ENCODE data around the gene RXRB.

RXRB gene

GRCh38 chr6:33181141-33181540, 19.3 kb downstream of the RXRB start:
- H3K4me1 ChIP-seq (ENCODE audit: insufficient read depth, insufficient read length) = no peaks in the 10 kb centered on the region
- no peak overlapping the region for H3K9ac ChIP-seq (ENCODE audit: insufficient read length, low read depth)
- TF ChIP-seq YY1 (IDR thresholded peaks at IDR 0.05; ENCODE audit: insufficient read depth, insufficient read length) (no peak), ZNF274 (IDR thresholded peaks at IDR 0.05; ENCODE audit: low read depth, low read length) (no peak), SUZ12 (IDR thresholded peaks at IDR 0.05; ENCODE audit: extremely low read depth, insufficient read depth, insufficient read length) (no peak)

GRCh38 chr6:33178755-33179475, 21.6 kb downstream of the RXRB start:
- no peak overlapping the region for H3K4me3 ChIP-seq (ENCODE audit: insufficient read length, low read depth)
- H3K9ac ChIP-seq (ENCODE audit: insufficient read length, low read depth) = no peak overlapping the region
- H3K9me3 ChIP-seq (ENCODE audit: insufficient read depth, low read length) = no peaks in the 10 kb centered on the region
- DNase-seq (ENCODE audit: low read depth, low spot score) = no peak
- TF ChIP-seq SUZ12 (IDR thresholded peaks at IDR 0.05; ENCODE audit: extremely low read depth, insufficient read depth, insufficient read length) = no peak
- no peak for TF ChIP-seq ZNF274 (IDR thresholded peaks at IDR 0.05; ENCODE audit: low read depth, low read length)
- no peak for TF ChIP-seq YY1 (IDR thresholded peaks at IDR 0.05; ENCODE audit: insufficient read depth, insufficient read length)
- H3K4me1 ChIP-seq (ENCODE audit: insufficient read depth, insufficient read length) = no peaks in the 10 kb centered on the region
- no peaks in the 10 kb centered on the region for H3K27me3 ChIP-seq (ENCODE audit: insufficient read depth, insufficient read length)
- H3K36me3 ChIP-seq (ENCODE audit: insufficient read depth, insufficient read length, low read length) = no peaks in the 10 kb centered on the region

More at GRCh38 chr6:33181141-33181540, 19.3 kb downstream of the RXRB start:
- Histone ChIP-seq H3K4me3 (ENCODE audit: insufficient read length, low read depth) (no peak overlapping the region), H3K27me3 (ENCODE audit: insufficient read depth, insufficient read length) (no peaks in the 10 kb centered on the region), H3K36me3 (ENCODE audit: insufficient read depth, insufficient read length, low read length) (no peaks in the 10 kb centered on the region), H3K9me3 (ENCODE audit: insufficient read depth, low read length) (no peaks in the 10 kb centered on the region)
- no peak for DNase-seq (ENCODE audit: low read depth, low spot score)

- no peaks in the 10 kb centered on the region for H3K4me1 ChIP-seq (ENCODE audit: insufficient read depth, insufficient read length)
- no peak overlapping the region for H3K4me3 ChIP-seq (ENCODE audit: insufficient read length, low read depth)
- no peak for DNase-seq (ENCODE audit: low read depth, low spot score)
- no peak overlapping the region for H3K9ac ChIP-seq (ENCODE audit: insufficient read length, low read depth)
- no peak for TF ChIP-seq ZNF274 (IDR thresholded peaks at IDR 0.05; ENCODE audit: low read depth, low read length)
- no peak for TF ChIP-seq SUZ12 (IDR thresholded peaks at IDR 0.05; ENCODE audit: extremely low read depth, insufficient read depth, insufficient read length)
- no peak for TF ChIP-seq YY1 (IDR thresholded peaks at IDR 0.05; ENCODE audit: insufficient read depth, insufficient read length)
- H3K36me3 ChIP-seq (ENCODE audit: insufficient read depth, insufficient read length, low read length) = no peaks in the 10 kb centered on the region
- H3K27me3 ChIP-seq (ENCODE audit: insufficient read depth, insufficient read length) = no peaks in the 10 kb centered on the region
- H3K9me3 ChIP-seq (ENCODE audit: insufficient read depth, low read length) = no peaks in the 10 kb centered on the region
Measured at GRCh38 chr6:33177552-33178446, 22.7 kb downstream of the RXRB start.

- Histone ChIP-seq H3K4me3 (ENCODE audit: insufficient read length, low read depth) (no peak overlapping the region), H3K27me3 (ENCODE audit: insufficient read depth, insufficient read length) (no peaks in the 10 kb centered on the region), H3K4me1 (ENCODE audit: insufficient read depth, insufficient read length) (no peaks in the 10 kb centered on the region), H3K9ac (ENCODE audit: insufficient read length, low read depth) (no peak overlapping the region), H3K9me3 (ENCODE audit: insufficient read depth, low read length) (no peaks in the 10 kb centered on the region), H3K36me3 (ENCODE audit: insufficient read depth, insufficient read length, low read length) (no peaks in the 10 kb centered on the region)
- TF ChIP-seq YY1 (IDR thresholded peaks at IDR 0.05; ENCODE audit: insufficient read depth, insufficient read length) (no peak), ZNF274 (IDR thresholded peaks at IDR 0.05; ENCODE audit: low read depth, low read length) (no peak), SUZ12 (IDR thresholded peaks at IDR 0.05; ENCODE audit: extremely low read depth, insufficient read depth, insufficient read length) (no peak)
- no peak for DNase-seq (ENCODE audit: low read depth, low spot score)
Measured at GRCh38 chr6:33176906-33177305, 23.6 kb downstream of the RXRB start.

GRCh38 chr6:33175436-33176069, 24.9 kb downstream of the RXRB start:
- Histone ChIP-seq H3K4me3 (ENCODE audit: insufficient read length, low read depth) (no peak overlapping the region), H3K9ac (ENCODE audit: insufficient read length, low read depth) (no peak overlapping the region), H3K27me3 (ENCODE audit: insufficient read depth, insufficient read length) (no peaks in the 10 kb centered on the region), H3K9me3 (ENCODE audit: insufficient read depth, low read length) (no peaks in the 10 kb centered on the region), H3K4me1 (ENCODE audit: insufficient read depth, insufficient read length) (no peaks in the 10 kb centered on the region), H3K36me3 (ENCODE audit: insufficient read depth, insufficient read length, low read length) (no peaks in the 10 kb centered on the region)
- TF ChIP-seq SUZ12 (IDR thresholded peaks at IDR 0.05; ENCODE audit: extremely low read depth, insufficient read depth, insufficient read length) (no peak), YY1 (IDR thresholded peaks at IDR 0.05; ENCODE audit: insufficient read depth, insufficient read length) (no peak), ZNF274 (IDR thresholded peaks at IDR 0.05; ENCODE audit: low read depth, low read length) (no peak)
- DNase-seq (ENCODE audit: low read depth, low spot score) = no peak

GRCh38 chr6:33174784-33175183, 25.7 kb downstream of the RXRB start:
- Histone ChIP-seq H3K9ac (ENCODE audit: insufficient read length, low read depth) (no peak overlapping the region), H3K4me3 (ENCODE audit: insufficient read length, low read depth) (no peak overlapping the region), H3K36me3 (ENCODE audit: insufficient read depth, insufficient read length, low read length) (no peaks in the 10 kb centered on the region), H3K9me3 (ENCODE audit: insufficient read depth, low read length) (no peaks in the 10 kb centered on the region), H3K4me1 (ENCODE audit: insufficient read depth, insufficient read length) (no peaks in the 10 kb centered on the region), H3K27me3 (ENCODE audit: insufficient read depth, insufficient read length) (no peaks in the 10 kb centered on the region)
- TF ChIP-seq YY1 (IDR thresholded peaks at IDR 0.05; ENCODE audit: insufficient read depth, insufficient read length) (no peak), SUZ12 (IDR thresholded peaks at IDR 0.05; ENCODE audit: extremely low read depth, insufficient read depth, insufficient read length) (no peak), ZNF274 (IDR thresholded peaks at IDR 0.05; ENCODE audit: low read depth, low read length) (no peak)
- no peak for DNase-seq (ENCODE audit: low read depth, low spot score)

Measured in NT2/D1 (cell line).